ENCODE measurements around the gene ZBTB7C. TPM values are rescaled to one million over a fixed set of nuclear protein-coding genes. Genes with fewer than 3 reads are reported as not detected.

ZBTB7C gene
- total RNA-seq, 1 donor from 2014 or later, result 0.67 TPM

DNA sequence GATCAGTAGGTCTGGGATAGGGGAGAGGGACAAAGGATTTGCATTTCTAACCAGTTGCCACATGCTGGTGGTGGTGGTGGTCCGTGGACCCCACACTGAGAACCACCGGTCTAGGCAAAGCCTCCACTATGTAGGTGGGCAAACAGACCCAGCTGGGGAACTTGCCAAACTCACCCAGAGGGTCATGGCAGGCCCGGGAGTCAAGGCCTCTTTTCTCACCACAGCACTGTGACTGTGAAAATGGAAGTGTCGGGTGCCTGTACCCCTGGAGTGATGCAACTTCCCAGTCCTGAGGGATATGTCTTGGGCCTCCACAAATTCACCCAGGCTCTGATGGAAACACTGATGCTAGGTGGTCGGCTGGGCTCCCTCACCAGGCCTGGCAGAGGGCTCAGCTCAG lies 377.5 kb downstream of the ZBTB7C start:
- Mint-ChIP-seq H3K4me1 (ENCODE audit: unreplicated experiment) (peaks cover 12% of the 10 kb centered on the region), H3K36me3 (ENCODE audit: low read depth, unreplicated experiment) (no peaks in the 10 kb centered on the region), H3K27ac (ENCODE audit: unreplicated experiment) (no peak overlapping the region), H3K27me3 (ENCODE audit: unreplicated experiment) (peaks cover 5% of the 10 kb centered on the region), H3K4me3 (ENCODE audit: unreplicated experiment) (no peak overlapping the region), H3K9me3 (ENCODE audit: unreplicated experiment) (no peaks in the 10 kb centered on the region)
- TF ChIP-seq, protein P1, sequence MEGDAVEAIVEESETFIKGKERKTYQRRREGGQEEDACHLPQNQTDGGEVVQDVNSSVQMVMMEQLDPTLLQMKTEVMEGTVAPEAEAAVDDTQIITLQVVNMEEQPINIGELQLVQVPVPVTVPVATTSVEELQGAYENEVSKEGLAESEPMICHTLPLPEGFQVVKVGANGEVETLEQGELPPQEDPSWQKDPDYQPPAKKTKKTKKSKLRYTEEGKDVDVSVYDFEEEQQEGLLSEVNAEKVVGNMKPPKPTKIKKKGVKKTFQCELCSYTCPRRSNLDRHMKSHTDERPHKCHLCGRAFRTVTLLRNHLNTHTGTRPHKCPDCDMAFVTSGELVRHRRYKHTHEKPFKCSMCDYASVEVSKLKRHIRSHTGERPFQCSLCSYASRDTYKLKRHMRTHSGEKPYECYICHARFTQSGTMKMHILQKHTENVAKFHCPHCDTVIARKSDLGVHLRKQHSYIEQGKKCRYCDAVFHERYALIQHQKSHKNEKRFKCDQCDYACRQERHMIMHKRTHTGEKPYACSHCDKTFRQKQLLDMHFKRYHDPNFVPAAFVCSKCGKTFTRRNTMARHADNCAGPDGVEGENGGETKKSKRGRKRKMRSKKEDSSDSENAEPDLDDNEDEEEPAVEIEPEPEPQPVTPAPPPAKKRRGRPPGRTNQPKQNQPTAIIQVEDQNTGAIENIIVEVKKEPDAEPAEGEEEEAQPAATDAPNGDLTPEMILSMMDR (IDR thresholded peaks at IDR 0.05; ENCODE audit: unreplicated experiment), result no peak
- no peak for DNase-seq (ENCODE audit: low spot score)

DNA sequence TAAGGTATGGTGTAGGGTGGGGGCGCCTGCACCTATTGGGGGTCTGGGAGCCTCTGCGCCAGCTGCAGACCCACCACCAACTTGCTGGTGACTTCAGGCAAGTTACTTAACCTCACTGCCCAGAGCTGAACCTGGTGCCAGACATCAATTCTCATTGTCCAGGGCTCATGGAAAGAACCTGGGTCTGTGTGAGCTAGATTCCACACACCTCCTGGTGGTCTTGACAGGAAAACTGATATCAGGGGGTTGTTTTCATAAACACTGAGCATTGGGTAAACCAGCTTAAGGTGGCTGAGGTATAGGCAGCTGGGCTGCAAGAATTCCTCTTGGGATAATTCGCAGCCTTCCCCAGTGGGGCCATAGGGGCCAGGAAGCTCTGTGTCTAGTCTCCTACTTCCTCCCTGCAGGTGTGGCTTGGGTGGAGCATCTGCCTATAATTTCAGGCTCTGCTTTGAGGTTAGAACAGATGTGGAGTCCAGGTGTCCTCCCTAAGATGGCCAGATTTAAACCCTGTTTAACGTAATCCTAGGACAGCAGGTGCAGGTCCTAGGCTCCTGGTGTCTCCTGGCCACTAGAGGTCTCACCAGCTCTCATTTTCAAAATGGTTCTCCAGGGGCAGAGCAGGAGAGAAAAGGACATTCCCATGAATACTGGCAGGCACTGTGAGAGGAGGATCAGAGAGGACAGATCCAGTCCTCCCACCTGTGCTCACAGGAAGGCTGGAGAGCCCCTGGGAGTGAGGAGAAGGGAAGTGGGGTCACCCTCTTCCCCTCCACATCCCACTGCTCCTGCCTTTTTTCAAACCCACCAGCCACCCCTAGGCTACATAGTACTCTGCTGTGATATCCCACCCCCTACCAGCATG lies 378.3 kb downstream of the ZBTB7C start:
- H3K4me3 Mint-ChIP-seq (ENCODE audit: unreplicated experiment), result no peak overlapping the region
- TF ChIP-seq, protein P1 (IDR thresholded peaks at IDR 0.05; ENCODE audit: unreplicated experiment), result peak; percentile 37
- H3K36me3 Mint-ChIP-seq (ENCODE audit: low read depth, unreplicated experiment), result no peaks in the 10 kb centered on the region
- H3K4me1 Mint-ChIP-seq (ENCODE audit: unreplicated experiment), result peaks cover 15% of the 10 kb centered on the region
- H3K9me3 Mint-ChIP-seq (ENCODE audit: unreplicated experiment), result no peaks in the 10 kb centered on the region
- H3K27ac Mint-ChIP-seq (ENCODE audit: unreplicated experiment), result no peak overlapping the region
- peaks cover 5% of the 10 kb centered on the region for H3K27me3 Mint-ChIP-seq (ENCODE audit: unreplicated experiment)
- peak; percentile 59 for DNase-seq (ENCODE audit: low spot score)

DNA sequence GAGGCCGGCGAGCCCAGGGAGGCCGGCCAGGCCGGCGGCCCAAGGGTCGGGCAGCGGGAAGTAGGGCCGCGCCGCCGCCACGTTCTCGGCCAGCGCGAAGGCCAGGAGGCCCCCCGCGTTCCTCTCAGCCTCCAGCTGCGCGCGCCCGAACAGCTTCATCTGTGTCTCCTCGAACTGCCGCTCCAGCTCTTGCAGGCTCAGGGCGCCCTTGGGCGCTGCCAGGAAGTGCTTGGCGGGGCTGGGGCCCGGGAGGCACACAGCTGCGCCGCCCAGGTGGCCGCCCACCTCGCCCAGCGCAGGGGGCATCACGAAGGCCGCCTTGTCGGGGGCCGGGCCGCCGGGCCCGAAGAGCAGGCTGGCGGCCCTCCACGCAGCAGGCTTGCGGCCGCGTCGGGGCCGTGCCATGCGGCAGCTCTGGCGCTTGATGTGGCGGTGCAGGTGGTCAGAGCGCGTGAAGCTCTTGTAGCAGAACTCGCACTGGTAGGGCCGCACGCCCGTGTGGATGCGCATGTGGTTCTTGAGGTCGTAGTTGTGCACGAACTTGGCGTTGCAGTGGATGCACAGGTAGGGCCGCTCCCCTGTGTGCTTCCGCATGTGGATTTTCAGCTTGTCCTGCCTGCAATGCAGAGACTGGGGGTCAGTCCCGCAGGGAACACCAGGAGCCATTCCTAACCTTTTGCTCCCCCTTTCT lies 379.7 kb downstream of the ZBTB7C start:
- no peaks in the 10 kb centered on the region for H3K36me3 Mint-ChIP-seq (ENCODE audit: low read depth, unreplicated experiment)
- no peak overlapping the region for H3K27ac Mint-ChIP-seq (ENCODE audit: unreplicated experiment)
- no peak for DNase-seq (ENCODE audit: low spot score)
- H3K4me3 Mint-ChIP-seq (ENCODE audit: unreplicated experiment), result no peak overlapping the region
- peaks cover 6% of the 10 kb centered on the region for H3K27me3 Mint-ChIP-seq (ENCODE audit: unreplicated experiment)
- peaks cover 15% of the 10 kb centered on the region for H3K4me1 Mint-ChIP-seq (ENCODE audit: unreplicated experiment)
- H3K9me3 Mint-ChIP-seq (ENCODE audit: unreplicated experiment), result no peaks in the 10 kb centered on the region
- TF ChIP-seq, protein P1 (IDR thresholded peaks at IDR 0.05; ENCODE audit: unreplicated experiment), result no peak

DNA sequence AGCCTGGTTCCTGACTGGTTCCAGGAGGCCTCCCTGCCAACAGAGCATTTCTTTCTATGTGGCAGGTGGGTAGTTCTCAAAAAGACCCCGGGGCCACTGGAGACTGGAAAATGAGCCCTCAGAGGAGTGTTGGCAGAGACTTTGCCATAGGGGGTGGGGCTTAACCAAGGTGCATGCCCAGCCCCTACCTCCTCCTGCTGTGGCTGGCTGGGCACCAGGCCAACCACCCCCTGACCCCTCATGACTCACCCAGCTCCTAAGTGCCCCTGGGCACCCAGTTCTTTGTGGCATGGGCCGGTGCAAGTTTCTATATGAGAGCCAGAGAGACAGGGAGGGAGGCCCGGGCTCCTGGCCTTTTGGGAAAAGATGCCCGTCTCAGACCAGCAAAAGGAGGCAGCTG lies 380.5 kb downstream of the ZBTB7C start:
- TF ChIP-seq, protein P1 (IDR thresholded peaks at IDR 0.05; ENCODE audit: unreplicated experiment), result no peak
- DNase-seq (ENCODE audit: low spot score), result no peak
- peaks cover 6% of the 10 kb centered on the region for H3K27me3 Mint-ChIP-seq (ENCODE audit: unreplicated experiment)
- no peak overlapping the region for H3K27ac Mint-ChIP-seq (ENCODE audit: unreplicated experiment)
- peaks cover 15% of the 10 kb centered on the region for H3K4me1 Mint-ChIP-seq (ENCODE audit: unreplicated experiment)
- H3K4me3 Mint-ChIP-seq (ENCODE audit: unreplicated experiment), result no peak overlapping the region
- no peaks in the 10 kb centered on the region for H3K9me3 Mint-ChIP-seq (ENCODE audit: unreplicated experiment)
- no peaks in the 10 kb centered on the region for H3K36me3 Mint-ChIP-seq (ENCODE audit: low read depth, unreplicated experiment)

DNA sequence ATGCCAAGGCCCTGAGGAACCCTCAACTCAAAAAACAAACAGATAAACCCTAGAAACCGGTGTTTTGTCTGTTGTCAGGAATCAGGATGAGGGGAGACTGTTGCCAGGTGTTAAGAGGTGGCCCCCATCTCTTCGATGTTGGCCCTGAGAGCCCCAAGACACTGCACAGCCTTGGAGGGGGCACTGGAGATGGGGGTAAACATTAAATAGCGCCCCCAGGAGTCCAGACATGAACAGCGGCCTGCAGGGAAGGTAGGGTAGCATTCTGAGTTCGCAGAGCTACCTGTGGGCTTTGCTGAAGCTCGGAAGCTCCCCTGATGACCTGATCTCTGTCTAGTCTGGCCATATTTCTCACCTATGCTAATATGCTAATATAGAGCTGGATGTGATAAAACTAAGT lies 381.1 kb downstream of the ZBTB7C start:
- Mint-ChIP-seq H3K27ac (ENCODE audit: unreplicated experiment) (no peak overlapping the region), H3K4me1 (ENCODE audit: unreplicated experiment) (peaks cover 15% of the 10 kb centered on the region), H3K4me3 (ENCODE audit: unreplicated experiment) (no peak overlapping the region), H3K36me3 (ENCODE audit: low read depth, unreplicated experiment) (no peaks in the 10 kb centered on the region), H3K9me3 (ENCODE audit: unreplicated experiment) (no peaks in the 10 kb centered on the region), H3K27me3 (ENCODE audit: unreplicated experiment) (peaks cover 5% of the 10 kb centered on the region)
- TF ChIP-seq, protein P1 (IDR thresholded peaks at IDR 0.05; ENCODE audit: unreplicated experiment), result peak; percentile 37
- DNase-seq (ENCODE audit: low spot score), result no peak

Data from endothelial cell (in vitro differentiated cells).